Gastrocnemius medialis (tissue), 4 donors: Measurements from ENCODE around the gene HPS5.

Experiments
- POLR2A ChIP-seq, 2 donors: fragments of 450-650 bp; IDR thresholded peaks; one replicate each; pipeline ENCODE4 v1.6.1; 2017; ENCODE audit warnings: antibody characterized with exemption in 2 of 2, mild to moderate bottlenecking in 2 of 2, moderate library complexity in 2 of 2
- TF ChIP-seq, protein P1 (sequence below), 5 experiments: fragments of 450-650 bp in 3 of 5; fragments of 200-600 bp in 2 of 5; sonication (generic) in 2 of 5; IDR thresholded peaks in 4 of 5; conservative IDR thresholded peaks in 1 of 5; 1 replicate in 4 of 5; 2 replicates in 1 of 5; pipeline ENCODE4 v1.5.1; 2016 to 2019; ENCODE audit warnings: antibody characterized with exemption in 5 of 5, mild to moderate bottlenecking in 3 of 5, moderate library complexity in 3 of 5

GRCh38 chr11:18285841-18286240, 36.1 kb downstream of the HPS5 start:
- TF ChIP-seq, protein P1, sequence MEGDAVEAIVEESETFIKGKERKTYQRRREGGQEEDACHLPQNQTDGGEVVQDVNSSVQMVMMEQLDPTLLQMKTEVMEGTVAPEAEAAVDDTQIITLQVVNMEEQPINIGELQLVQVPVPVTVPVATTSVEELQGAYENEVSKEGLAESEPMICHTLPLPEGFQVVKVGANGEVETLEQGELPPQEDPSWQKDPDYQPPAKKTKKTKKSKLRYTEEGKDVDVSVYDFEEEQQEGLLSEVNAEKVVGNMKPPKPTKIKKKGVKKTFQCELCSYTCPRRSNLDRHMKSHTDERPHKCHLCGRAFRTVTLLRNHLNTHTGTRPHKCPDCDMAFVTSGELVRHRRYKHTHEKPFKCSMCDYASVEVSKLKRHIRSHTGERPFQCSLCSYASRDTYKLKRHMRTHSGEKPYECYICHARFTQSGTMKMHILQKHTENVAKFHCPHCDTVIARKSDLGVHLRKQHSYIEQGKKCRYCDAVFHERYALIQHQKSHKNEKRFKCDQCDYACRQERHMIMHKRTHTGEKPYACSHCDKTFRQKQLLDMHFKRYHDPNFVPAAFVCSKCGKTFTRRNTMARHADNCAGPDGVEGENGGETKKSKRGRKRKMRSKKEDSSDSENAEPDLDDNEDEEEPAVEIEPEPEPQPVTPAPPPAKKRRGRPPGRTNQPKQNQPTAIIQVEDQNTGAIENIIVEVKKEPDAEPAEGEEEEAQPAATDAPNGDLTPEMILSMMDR (IDR thresholded peaks at IDR 0.05 in 4 of 5, conservative IDR thresholded peaks at IDR 0.05 in 1 of 5), result no peak
- no peak for TF ChIP-seq POLR2A (IDR thresholded peaks at IDR 0.05)
